Measurements from ENCODE around the gene TOR1AIP1. TPM values are rescaled to one million over a fixed set of nuclear protein-coding genes. Genes with fewer than 3 reads are reported as not detected.

TOR1AIP1 gene
- total RNA-seq, 4 donors from 2014 or later, result 35.7 to 53.7 (median 48.8) TPM

DNA sequence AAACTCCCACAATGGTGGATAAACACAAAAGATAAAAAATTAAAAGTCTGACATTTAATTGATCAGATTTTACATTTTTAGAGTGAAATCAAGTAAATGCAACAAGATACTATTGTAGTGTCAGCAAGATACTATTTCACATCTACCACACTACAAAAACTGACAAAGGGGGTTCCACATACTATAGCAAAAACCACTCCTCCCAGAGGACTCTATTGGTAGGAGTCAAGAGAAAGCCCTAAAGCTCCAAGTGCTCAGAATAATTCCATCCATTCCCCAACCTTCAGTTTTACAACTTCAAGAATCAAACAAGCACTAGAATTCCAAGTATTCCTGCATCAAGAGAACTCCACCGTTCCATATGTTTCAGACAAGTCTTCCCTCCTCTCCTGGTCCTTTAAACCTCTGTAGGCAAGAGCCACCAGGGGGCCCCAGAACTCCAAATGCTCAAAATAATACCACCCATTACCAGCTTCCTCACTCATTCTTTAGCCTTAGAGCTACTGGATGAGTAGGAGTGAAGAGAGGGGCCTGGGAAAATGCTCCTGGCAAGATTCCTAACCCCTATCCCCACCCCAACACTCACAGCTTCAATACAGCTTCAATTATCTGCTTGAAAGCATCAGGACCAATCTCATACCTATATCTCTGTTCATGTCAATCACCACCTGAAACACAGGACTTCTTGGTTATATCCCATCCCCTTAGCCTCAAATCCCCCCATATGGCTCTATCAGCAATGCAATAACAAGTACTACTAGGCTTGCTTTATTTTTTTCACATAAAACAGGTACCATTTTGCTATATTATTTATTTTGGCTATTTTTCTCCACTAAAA, 14.4 kb upstream of the TOR1AIP1 start:
- intact Hi-C loops (cut with DNase I; ENCODE audit: low total_unique reads), result no loop called here
- H3K4me3 ChIP-seq (ENCODE audit: low read depth, poor library complexity, severe bottlenecking), result no peak overlapping the region
- no peak for DNase-seq (ENCODE audit: low spot score in 2 of 2)
- TF ChIP-seq, protein P1, sequence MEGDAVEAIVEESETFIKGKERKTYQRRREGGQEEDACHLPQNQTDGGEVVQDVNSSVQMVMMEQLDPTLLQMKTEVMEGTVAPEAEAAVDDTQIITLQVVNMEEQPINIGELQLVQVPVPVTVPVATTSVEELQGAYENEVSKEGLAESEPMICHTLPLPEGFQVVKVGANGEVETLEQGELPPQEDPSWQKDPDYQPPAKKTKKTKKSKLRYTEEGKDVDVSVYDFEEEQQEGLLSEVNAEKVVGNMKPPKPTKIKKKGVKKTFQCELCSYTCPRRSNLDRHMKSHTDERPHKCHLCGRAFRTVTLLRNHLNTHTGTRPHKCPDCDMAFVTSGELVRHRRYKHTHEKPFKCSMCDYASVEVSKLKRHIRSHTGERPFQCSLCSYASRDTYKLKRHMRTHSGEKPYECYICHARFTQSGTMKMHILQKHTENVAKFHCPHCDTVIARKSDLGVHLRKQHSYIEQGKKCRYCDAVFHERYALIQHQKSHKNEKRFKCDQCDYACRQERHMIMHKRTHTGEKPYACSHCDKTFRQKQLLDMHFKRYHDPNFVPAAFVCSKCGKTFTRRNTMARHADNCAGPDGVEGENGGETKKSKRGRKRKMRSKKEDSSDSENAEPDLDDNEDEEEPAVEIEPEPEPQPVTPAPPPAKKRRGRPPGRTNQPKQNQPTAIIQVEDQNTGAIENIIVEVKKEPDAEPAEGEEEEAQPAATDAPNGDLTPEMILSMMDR (IDR thresholded peaks at IDR 0.05), result no peak
- TF ChIP-seq POLR2A (IDR thresholded peaks at IDR 0.05), result no peak
- 8 to 17% methylated on average over 1 of the region's 1 CpG for WGBS, 2 donors

- WGBS, 2 donors, result 88 to 100% methylated on average over 1 of the region's 1 CpG
- no peak for DNase-seq (ENCODE audit: low spot score in 2 of 2)
- intact Hi-C loops (cut with DNase I; ENCODE audit: low total_unique reads), result no loop called here
- no peak for TF ChIP-seq POLR2A (IDR thresholded peaks at IDR 0.05)
- TF ChIP-seq, protein P1 (IDR thresholded peaks at IDR 0.05), result no peak
- H3K4me3 ChIP-seq (ENCODE audit: low read depth, poor library complexity, severe bottlenecking), result no peak overlapping the region
These were observed 11.2 kb upstream of the TOR1AIP1 start for GRCh38 chr1:179870870-179871269.

DNA sequence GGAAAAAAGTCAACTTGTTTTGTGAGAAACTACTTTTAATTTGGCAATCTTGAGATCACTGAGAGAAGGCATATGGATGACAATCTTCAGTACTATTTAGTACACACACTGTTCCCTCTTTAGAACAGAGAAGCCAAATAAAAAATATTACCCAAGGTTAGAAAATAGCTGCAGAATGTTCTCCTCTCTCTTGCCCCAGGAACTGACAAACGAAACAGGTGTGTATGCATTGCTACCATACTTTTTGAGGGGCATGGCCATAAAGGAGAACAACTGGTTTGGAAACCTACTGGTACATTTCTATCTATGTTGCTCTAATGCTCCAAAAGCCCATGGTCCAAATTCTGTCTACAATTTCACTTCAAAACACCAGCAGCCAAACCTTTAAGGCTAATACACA, 10.1 kb upstream of the TOR1AIP1 start:
- no peak for DNase-seq (ENCODE audit: low spot score in 2 of 2)
- 35 to 47% methylated on average over 1 of the region's 1 CpG for WGBS, 2 donors
- no peak overlapping the region for H3K4me3 ChIP-seq (ENCODE audit: low read depth, poor library complexity, severe bottlenecking)
- TF ChIP-seq POLR2A (IDR thresholded peaks at IDR 0.05), result no peak
- TF ChIP-seq, protein P1 (IDR thresholded peaks at IDR 0.05), result no peak
- intact Hi-C loops (cut with DNase I; ENCODE audit: low total_unique reads), result no loop called here

- 87 to 89% methylated on average over 5 of the region's 5 CpGs for whole genome bisulfite sequencing, 2 donors
- intact Hi-C loops (cut with DNase I; ENCODE audit: low total_unique reads), result no loop called here
- H3K4me3 ChIP-seq (ENCODE audit: low read depth, poor library complexity, severe bottlenecking), result no peak overlapping the region
- no peak for TF ChIP-seq POLR2A (IDR thresholded peaks at IDR 0.05)
- TF ChIP-seq, protein P1 (IDR thresholded peaks at IDR 0.05), result no peak
- no peak for DNase-seq (ENCODE audit: low spot score in 2 of 2)
These were observed 9.5 kb upstream of the TOR1AIP1 start for GRCh38 chr1:179872558-179872957.

GRCh38 chr1:179873438-179873851, 8.6 kb upstream of the TOR1AIP1 start:
- intact Hi-C loops (cut with DNase I; ENCODE audit: low total_unique reads), result no loop called here
- 95 to 99% methylated on average over 2 of the region's 2 CpGs for WGBS, 2 donors
- no peak for DNase-seq (ENCODE audit: low spot score in 2 of 2)
- no peak for TF ChIP-seq POLR2A (IDR thresholded peaks at IDR 0.05)
- TF ChIP-seq, protein P1 (IDR thresholded peaks at IDR 0.05), result no peak
- no peak overlapping the region for H3K4me3 ChIP-seq (ENCODE audit: low read depth, poor library complexity, severe bottlenecking)

Measured in lower leg skin (tissue), 4 donors.